Aorta (tissue), 5 donors: ENCODE results near the gene OSBPL10. TPM values are rescaled to one million over a fixed set of nuclear protein-coding genes. Genes with fewer than 3 reads are reported as not detected.

ENCODE experiments used
- ATAC-seq: fragments of 200-7000 bp; cut with Tn5 transposase; one replicate; pipeline ENCODE4 v1.9.1; 2022; ENCODE audit warnings: moderate library complexity; ENCODE audit not compliant: low FRiP score
- DNase-seq, 2 donors: peaks; one replicate each; pipeline ENCODE4 v3.0.0-alpha.2; 2020
- H3K27ac ChIP-seq, 2 donors: one replicate each; pipeline ENCODE4 v1.5.1; 2013; ENCODE audit warnings: low read length in 2 of 2, mild to moderate bottlenecking in 2 of 2, moderate library complexity in 2 of 2, control low read depth in 1 of 2, inconsistent platforms in 1 of 2, low read depth in 1 of 2
- H3K27me3 ChIP-seq, 2 donors: one replicate each; pipeline ENCODE4 v1.6.1; 2013; ENCODE audit warnings: control low read depth in 1 of 2, low read length in 1 of 2, mild to moderate bottlenecking in 1 of 2, moderate library complexity in 1 of 2; ENCODE audit not compliant: insufficient read depth in 2 of 2, control insufficient read depth in 1 of 2
- H3K36me3 ChIP-seq, 2 donors: one replicate each; pipeline ENCODE4 v1.6.1; 2013; ENCODE audit warnings: control low read depth in 1 of 2, low read length in 1 of 2, mild to moderate bottlenecking in 1 of 2; ENCODE audit not compliant: insufficient read depth in 2 of 2, control insufficient read depth in 1 of 2
- H3K4me1 ChIP-seq, 2 donors: one replicate each; pipeline ENCODE4 v1.6.1; 2013; ENCODE audit warnings: low read length in 2 of 2, control low read depth in 1 of 2, mild to moderate bottlenecking in 1 of 2, moderate library complexity in 1 of 2; ENCODE audit not compliant: insufficient read depth in 2 of 2, control insufficient read depth in 1 of 2
- H3K4me3 ChIP-seq, 2 donors: one replicate each; pipeline ENCODE4 v1.5.1; 2013; ENCODE audit warnings: low read length in 2 of 2, control low read depth in 1 of 2, mild to moderate bottlenecking in 1 of 2
- H3K9me3 ChIP-seq: one replicate; pipeline ENCODE4 v1.6.1; 2013; ENCODE audit warnings: mild to moderate bottlenecking, low read length; ENCODE audit not compliant: control insufficient read depth
- WGBS, 2 donors: extraction: QIAGEN DNeasy Blood & Tissue Kit; methylation state at CpG; one replicate each; pipeline ENCODE4 v1.1.7; 2013; 5-methylcytosine and 5-hydroxymethylcytosine counted together
- intact Hi-C, 2 donors: fragments of 100-400 bp; cut with DNase I; formaldehyde crosslinking; loops; one replicate each; pipeline versions ENCODE4 v1.14.2 to v1.15.0; 2022
- polyA plus RNA-seq, 2 donors: library from polyadenylated mRNA; stranded (reverse); fragments of 200-250 nt; gene quantifications; one replicate each; pipeline ENCODE4 v1.2.3, GENCODE V29; 2013
- total RNA-seq, 2 donors: library from RNA; stranded (reverse); fragmentation: NEBNext Ultra II Directional; extraction: Animal tissue kit (Norgen Biotek cat#: 25700); gene quantifications; one replicate each; pipeline ENCODE4 v1.2.1, GENCODE V29; 2021
- donor health status: healthy with polysubstance abuse.
- donor health status: Bipolar disorder and iron deficiency.
- donor health status: DM: no; HTN: no; CAD: no.
- donor health status: DM: no; HTN: no; CAD: no.
- donor health status: DM: yes; HTN: yes; CAD: no.

The OSBPL10 gene
- total and polyA plus RNA-seq, 4 donors, result 3.1 to 47.9 (median 17.4) TPM

GRCh38 chr3:31829010-31829409, 152.1 kb downstream of the OSBPL10 start:
- Histone ChIP-seq H3K36me3 (no peaks in the 10 kb centered on the region), H3K4me1 (no peaks in the 10 kb centered on the region), H3K9me3 (no peaks in the 10 kb centered on the region), H3K27ac (no peak overlapping the region), H3K27me3 (no peaks in the 10 kb centered on the region), H3K4me3 (no peak overlapping the region)
- WGBS, 2 donors, result 95% methylated on average over 6 of the region's 6 CpGs
- DNase-seq, result no peak
- intact Hi-C loops, result no loop called here
- ATAC-seq, result no peak

GRCh38 chr3:31828007-31828406, 153.1 kb downstream of the OSBPL10 start:
- whole genome bisulfite sequencing, 2 donors, result 92 to 98% methylated on average over 1 of the region's 1 CpG
- no peaks in the 10 kb centered on the region for H3K4me1 ChIP-seq
- no peak for ATAC-seq
- no peaks in the 10 kb centered on the region for H3K27me3 ChIP-seq
- no peak overlapping the region for H3K4me3 ChIP-seq
- no peak overlapping the region for H3K27ac ChIP-seq
- intact Hi-C loops, result no loop called here
- no peaks in the 10 kb centered on the region for H3K36me3 ChIP-seq
- no peaks in the 10 kb centered on the region for H3K9me3 ChIP-seq
- no peak for DNase-seq

DNA sequence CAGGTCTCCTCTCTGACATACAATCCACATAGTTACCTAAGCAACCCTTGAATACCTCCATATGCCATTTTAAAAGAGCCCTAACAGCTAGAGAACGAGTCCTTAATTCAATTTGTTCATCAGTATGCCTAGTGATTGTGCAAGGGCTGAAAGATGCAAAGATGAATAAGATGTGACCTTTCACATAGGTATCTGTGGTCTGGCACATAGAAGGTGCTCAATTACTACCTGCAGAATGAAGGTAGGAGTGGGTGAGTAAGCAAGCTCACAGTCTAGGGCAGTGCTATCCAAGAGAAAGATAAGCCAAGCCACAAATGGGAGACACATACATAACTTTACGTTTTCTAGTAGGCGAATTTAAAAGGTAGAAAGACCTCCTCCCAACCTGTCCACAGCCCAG, 157.9 kb downstream of the OSBPL10 start:
- Histone ChIP-seq H3K27me3 (no peaks in the 10 kb centered on the region), H3K4me1 (no peaks in the 10 kb centered on the region), H3K4me3 (no peak overlapping the region), H3K27ac (no peak overlapping the region), H3K9me3 (no peaks in the 10 kb centered on the region), H3K36me3 (no peaks in the 10 kb centered on the region)
- ATAC-seq (no peak), DNase-seq (no peak)
- 95 to 96% methylated on average over 3 of the region's 3 CpGs for WGBS, 2 donors
- intact Hi-C loops, result no loop called here

GRCh38 chr3:31821118-31821517, 159.9 kb downstream of the OSBPL10 start:
- H3K27me3 ChIP-seq, result no peaks in the 10 kb centered on the region
- no peak overlapping the region for H3K27ac ChIP-seq
- WGBS, 2 donors, result 84 to 87% methylated on average over 2 of the region's 2 CpGs
- intact Hi-C loops, result no loop called here
- H3K4me3 ChIP-seq, result no peak overlapping the region
- no peaks in the 10 kb centered on the region for H3K36me3 ChIP-seq
- ATAC-seq (no peak), DNase-seq (no peak)
- no peaks in the 10 kb centered on the region for H3K9me3 ChIP-seq
- H3K4me1 ChIP-seq, result no peaks in the 10 kb centered on the region

- H3K9me3 ChIP-seq, result no peaks in the 10 kb centered on the region
- intact Hi-C loops, result no loop called here
- no peak overlapping the region for H3K27ac ChIP-seq
- no peak for ATAC-seq
- no peaks in the 10 kb centered on the region for H3K36me3 ChIP-seq
- no peaks in the 10 kb centered on the region for H3K27me3 ChIP-seq
- 95 to 97% methylated on average over 8 of the region's 8 CpGs for WGBS, 2 donors
- H3K4me1 ChIP-seq, result no peaks in the 10 kb centered on the region
- no peak overlapping the region for H3K4me3 ChIP-seq
- no peak for DNase-seq
Observed at GRCh38 chr3:31819441-31819840, 161.6 kb downstream of the OSBPL10 start.

- Histone ChIP-seq H3K4me1 (no peaks in the 10 kb centered on the region), H3K9me3 (no peaks in the 10 kb centered on the region), H3K36me3 (no peaks in the 10 kb centered on the region), H3K27me3 (no peaks in the 10 kb centered on the region), H3K4me3 (no peak overlapping the region), H3K27ac (no peak overlapping the region)
- intact Hi-C loops, result no loop called here
- no peak for DNase-seq
- ATAC-seq, result no peak
- WGBS, 2 donors, result 86 to 87% methylated on average over 10 of the region's 10 CpGs
Observed at GRCh38 chr3:31817411-31817966, 163.6 kb downstream of the OSBPL10 start.

DNA sequence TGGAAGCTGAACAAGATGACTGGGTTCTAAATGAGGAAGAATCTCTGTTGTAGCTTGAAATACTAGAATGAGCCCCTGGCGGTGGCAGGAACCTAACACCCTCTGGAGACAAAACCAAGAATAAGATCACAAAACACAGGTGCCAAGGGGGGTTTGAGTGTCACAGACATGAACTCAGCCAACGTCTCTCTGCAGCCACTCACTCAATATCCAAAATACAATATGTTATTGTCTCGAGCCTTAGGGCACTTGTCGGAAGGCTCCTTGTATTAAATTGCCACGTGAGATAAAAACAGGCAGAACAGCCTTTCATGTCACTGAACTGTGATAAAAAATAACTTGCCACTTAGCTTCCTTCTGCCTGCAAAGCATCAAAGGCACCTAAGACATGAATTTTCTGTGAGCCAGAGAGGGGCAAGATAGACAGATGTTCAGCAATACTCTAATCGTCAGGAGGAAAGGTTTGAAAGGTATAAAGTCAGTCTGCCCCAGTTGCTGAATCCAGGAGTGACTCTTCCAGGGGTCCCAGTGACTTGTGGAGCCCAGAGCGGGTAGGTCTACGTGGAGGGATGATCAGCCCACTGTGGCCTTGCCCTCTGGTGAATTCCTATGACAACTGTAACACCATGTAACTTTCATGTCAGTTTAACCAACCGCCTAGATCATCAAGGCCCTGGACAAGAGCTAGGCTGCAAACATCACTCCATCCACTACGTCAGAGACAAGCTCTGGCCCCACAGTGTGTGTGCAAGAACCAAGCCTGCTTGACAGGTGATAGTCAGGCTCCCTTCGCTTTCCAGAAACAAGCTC, 165.2 kb downstream of the OSBPL10 start:
- WGBS, 2 donors, result 56 to 59% methylated on average over 11 of the region's 11 CpGs
- ATAC-seq, result no peak
- no peaks in the 10 kb centered on the region for H3K27me3 ChIP-seq
- H3K9me3 ChIP-seq, result no peaks in the 10 kb centered on the region
- H3K4me1 ChIP-seq, result no peaks in the 10 kb centered on the region
- no peak overlapping the region for H3K4me3 ChIP-seq
- DNase-seq, result no peak
- H3K36me3 ChIP-seq, result no peaks in the 10 kb centered on the region
- intact Hi-C loops, result no loop called here
- no peak overlapping the region for H3K27ac ChIP-seq

- no peak for ATAC-seq
- intact Hi-C loops, result no loop called here
- Histone ChIP-seq H3K4me1 (no peaks in the 10 kb centered on the region), H3K36me3 (no peaks in the 10 kb centered on the region), H3K27me3 (no peaks in the 10 kb centered on the region), H3K9me3 (no peaks in the 10 kb centered on the region), H3K4me3 (no peak overlapping the region), H3K27ac (no peak overlapping the region)
- 79 to 88% methylated on average over 4 to 6 of the region's 6 CpGs for WGBS, 2 donors
- no peak for DNase-seq
Observed at GRCh38 chr3:31815006-31815405, 166.1 kb downstream of the OSBPL10 start.

DNA sequence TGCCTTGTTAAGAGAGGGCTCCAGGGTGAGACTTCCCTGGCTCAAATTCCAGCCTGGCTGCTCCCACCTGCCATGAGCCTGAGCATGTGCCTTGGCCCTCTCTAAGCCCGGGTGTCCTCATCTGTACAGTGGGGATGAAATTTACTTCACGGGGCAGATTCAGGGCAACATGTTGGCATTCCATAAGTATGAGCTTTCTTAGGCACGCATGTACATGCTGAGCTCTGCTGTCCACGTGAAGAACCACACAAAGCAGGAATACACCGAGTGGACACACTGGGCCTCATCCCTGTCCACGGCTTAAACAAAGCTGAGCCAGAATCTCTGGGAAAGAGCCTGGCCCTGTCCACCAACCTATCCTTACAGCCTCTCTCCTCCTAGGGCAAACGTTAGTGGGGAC, 167.4 kb downstream of the OSBPL10 start:
- intact Hi-C loops, result no loop called here
- 97 to 98% methylated on average over 7 of the region's 7 CpGs for WGBS, 2 donors
- Histone ChIP-seq H3K4me1 (no peaks in the 10 kb centered on the region), H3K4me3 (no peak overlapping the region), H3K36me3 (no peaks in the 10 kb centered on the region), H3K27me3 (no peaks in the 10 kb centered on the region), H3K9me3 (no peaks in the 10 kb centered on the region), H3K27ac (no peak overlapping the region)
- ATAC-seq, result no peak
- DNase-seq, result no peak
